HepG2 (cell line): Measurements from ENCODE around the gene ZMYND19. TPM values are rescaled to one million over a fixed set of nuclear protein-coding genes. Genes with fewer than 3 reads are reported as not detected.

Experiments used
- ATAC-seq: fragments of 200-7000 bp; cut with Tn5 transposase; 3 replicates; pipeline ENCODE4 v1.9.1; 2020; ENCODE audit warnings: mild to moderate bottlenecking, moderate library complexity
- BruUV-seq: library from RNA; stranded (reverse); fragments of 400-500 nt; replicated peaks from 2 replicates; lab custom pipeline; 2021; lab: Mats Ljungman, UMichigan
- CTCF ChIA-PET: fragments of 300-600 bp; formaldehyde crosslinking; extraction: SDS; loops from one replicate; lab custom pipeline; 2021; ENCODE audit warnings: low total read pairs, inconsistent platforms, low intra/inter-chr PET ratio; lab: Yijun Ruan, JAX
- POLR2A ChIA-PET: fragments of 350-600 bp; sonication (Branson Sonifier 250); formaldehyde crosslinking; loops from one replicate; lab custom pipeline; 2020; ENCODE audit warnings: antibody characterized with exemption, inconsistent platforms; lab: Yijun Ruan, JAX
- DNase-seq: peaks from one replicate; pipeline ENCODE4 v3.0.0-alpha.2; 2015; ENCODE audit warnings: low spot score
- FAIRE-seq: peaks from 3 replicates; lab custom pipeline; 2011; peaks lifted over from hg19 to GRCh38; lab: Jason Lieb, UNC
- H2AFZ ChIP-seq: one replicate; pipeline ENCODE4 v1.6.1; 2011; ENCODE audit warnings: low read length, inconsistent platforms
- H3K27ac ChIP-seq: fragments of 300-600 bp; 3 replicates; pipeline ENCODE4 v1.8.0; 2011; ENCODE audit warnings: mixed run types, mild to moderate bottlenecking, mixed read lengths, low read length, inconsistent platforms; ENCODE audit not compliant: insufficient read depth; ENCODE audit errors: extremely low read length
- H3K27me3 ChIP-seq, 2 experiments: fragments of 200-600 bp in 1 of 2; 2 replicates in 1 of 2; 3 replicates in 1 of 2; pipeline versions ENCODE4 v1.6.0 to v1.8.0; 2011; ENCODE audit warnings: low read length in 2 of 2, mild to moderate bottlenecking in 2 of 2, moderate library complexity in 2 of 2, inconsistent platforms in 1 of 2; ENCODE audit not compliant: insufficient read depth in 2 of 2, control insufficient read depth in 1 of 2
- H3K36me3 ChIP-seq, 2 experiments: fragments of 200-600 bp in 1 of 2; replicated peaks in 1 of 2; 2 replicates in 1 of 2; 3 replicates in 1 of 2; pipeline versions ENCODE4 v1.5.1 to v1.8.0; 2011; ENCODE audit warnings: low read length in 2 of 2, inconsistent platforms in 1 of 2; ENCODE audit not compliant: insufficient read depth in 2 of 2, control insufficient read depth in 1 of 2
- H3K4me1 ChIP-seq: 2 replicates; pipeline ENCODE4 v1.5.1; 2012; ENCODE audit warnings: low read length, inconsistent platforms; ENCODE audit not compliant: insufficient read depth
- H3K4me2 ChIP-seq: 2 replicates; pipeline ENCODE4 v1.6.0; 2011; ENCODE audit warnings: low read depth, low read length, inconsistent platforms
- H3K4me3 ChIP-seq, 3 experiments: fragments of 200-600 bp in 1 of 3; sonication (generic), shearing (Covaris generic) in 1 of 3; replicated peaks in 1 of 3; 2 replicates each; pipeline ENCODE4 v1.5.1; 2011 to 2016; ENCODE audit warnings: low read length in 3 of 3, inconsistent platforms in 2 of 3, low read depth in 2 of 3, mild to moderate bottlenecking in 2 of 3, control low read depth in 1 of 3, mixed read lengths in 1 of 3; ENCODE audit not compliant: insufficient read depth in 1 of 3
- H3K79me2 ChIP-seq: one replicate; pipeline ENCODE4 v1.6.1; 2011; ENCODE audit warnings: low read length, inconsistent platforms; ENCODE audit not compliant: insufficient read depth
- H3K9ac ChIP-seq: 2 replicates; pipeline ENCODE4 v1.6.0; 2011; ENCODE audit warnings: mild to moderate bottlenecking, low read depth, low read length, inconsistent platforms; ENCODE audit not compliant: insufficient read depth
- H3K9me3 ChIP-seq: 2 replicates; pipeline ENCODE4 v1.5.1; 2012; ENCODE audit warnings: mild to moderate bottlenecking, low read length
- H4K20me1 ChIP-seq: 2 replicates; pipeline ENCODE4 v1.6.0; 2011; ENCODE audit warnings: inconsistent platforms, mild to moderate bottlenecking, low read length, moderate library complexity; ENCODE audit not compliant: insufficient read depth
- GABPB1 ChIP-seq: IDR thresholded peaks from 2 replicates; pipeline ENCODE4 v1.6.1; 2016; ENCODE audit warnings: mild to moderate bottlenecking, missing genetic modification reagents, moderate library complexity, missing compliant biosample characterization
- HDAC1 ChIP-seq: sonication (generic); formaldehyde crosslinking; IDR thresholded peaks from 2 replicates; pipeline ENCODE4 v1.5.1; 2020; ENCODE audit warnings: mild to moderate bottlenecking, missing genetic modification reagents
- HES4 ChIP-seq: sonication (generic); formaldehyde crosslinking; IDR thresholded peaks from 2 replicates; pipeline ENCODE4 v1.9.0; 2021; ENCODE audit warnings: mild to moderate bottlenecking, missing genetic modification reagents, borderline replicate concordance
- KAT8 ChIP-seq: IDR thresholded peaks from 2 replicates; pipeline ENCODE4 v1.6.1; 2016; ENCODE audit warnings: missing genetic modification reagents, missing compliant biosample characterization
- KDM5B ChIP-seq: sonication (generic); formaldehyde crosslinking; IDR thresholded peaks from 2 replicates; pipeline ENCODE4 v1.4.0; 2020; ENCODE audit warnings: missing genetic modification reagents, mild to moderate bottlenecking, borderline replicate concordance
- MED8 ChIP-seq: sonication (generic); formaldehyde crosslinking; IDR thresholded peaks from 2 replicates; pipeline ENCODE4 v1.8.1; 2023; ENCODE audit warnings: mild to moderate bottlenecking, missing genetic modification reagents; ENCODE audit not compliant: insufficient replicate concordance
- MTA1 ChIP-seq: sonication (generic); formaldehyde crosslinking; IDR thresholded peaks from 2 replicates; pipeline ENCODE4 v1.4.0; 2020; ENCODE audit warnings: missing genetic modification reagents, mild to moderate bottlenecking, borderline replicate concordance
- POLR2G ChIP-seq: fragments of 200-400 bp; formaldehyde crosslinking; IDR thresholded peaks from 2 replicates; pipeline ENCODE4 v1.6.1; 2018; ENCODE audit warnings: mild to moderate bottlenecking, low read depth, low read length, moderate library complexity
- PTBP1 ChIP-seq: fragments of 200-400 bp; formaldehyde crosslinking; IDR thresholded peaks from 2 replicates; pipeline ENCODE4 v1.6.1; 2018; ENCODE audit warnings: low read length, low read depth; ENCODE audit not compliant: poor library complexity, severe bottlenecking
- RBFOX2 ChIP-seq: fragments of 200-400 bp; formaldehyde crosslinking; IDR thresholded peaks from 2 replicates; pipeline ENCODE4 v1.6.1; 2017; ENCODE audit warnings: low read depth, mild to moderate bottlenecking, low read length
- RFX1 ChIP-seq: fragments of 450-650 bp; IDR thresholded peaks from 2 replicates; pipeline ENCODE4 v1.6.1; 2017
- SALL1 ChIP-seq: sonication (generic); formaldehyde crosslinking; IDR thresholded peaks from 2 replicates; pipeline ENCODE4 v1.8.0; 2022; ENCODE audit warnings: mild to moderate bottlenecking, missing genetic modification reagents
- SIN3A ChIP-seq: IDR thresholded peaks from 2 replicates; pipeline ENCODE4 v1.6.1; 2011; ENCODE audit warnings: low read depth, mild to moderate bottlenecking, control low read depth, low read length, borderline replicate concordance
- TARDBP ChIP-seq: sonication (generic); formaldehyde crosslinking; IDR thresholded peaks from 2 replicates; pipeline ENCODE4 v1.8.0; 2022; ENCODE audit warnings: mild to moderate bottlenecking, missing genetic modification reagents
- ZNF263 ChIP-seq: sonication (generic); formaldehyde crosslinking; IDR thresholded peaks from 2 replicates; pipeline ENCODE4 v1.4.0; 2020; ENCODE audit warnings: missing genetic modification reagents
- ZNF564 ChIP-seq: sonication (generic); formaldehyde crosslinking; IDR thresholded peaks from 2 replicates; pipeline ENCODE4 v1.8.1; 2023; ENCODE audit warnings: mild to moderate bottlenecking, missing genetic modification reagents
- ZNF574 ChIP-seq: sonication (generic); formaldehyde crosslinking; IDR thresholded peaks from 2 replicates; pipeline ENCODE4 v1.4.0; 2020; ENCODE audit warnings: missing genetic modification reagents
- ZNF607 ChIP-seq: sonication (generic); formaldehyde crosslinking; IDR thresholded peaks from 2 replicates; pipeline ENCODE4 v1.5.1; 2020; ENCODE audit warnings: missing genetic modification reagents, mild to moderate bottlenecking, borderline replicate concordance
- ZNF761 ChIP-seq: sonication (generic); formaldehyde crosslinking; conservative IDR thresholded peaks from 2 replicates; pipeline ENCODE4 v1.4.0; 2020; ENCODE audit warnings: mild to moderate bottlenecking, missing genetic modification reagents
- ZNF780A ChIP-seq: sonication (generic); formaldehyde crosslinking; IDR thresholded peaks from 2 replicates; pipeline ENCODE4 v1.8.0; 2022; ENCODE audit warnings: mild to moderate bottlenecking, missing genetic modification reagents, moderate library complexity
- WGBS: methylation state at CpG from one replicate; pipeline ENCODE4 v1.1.6; 2017; ENCODE audit warnings: low lambda C conversion rate; 5-methylcytosine and 5-hydroxymethylcytosine counted together
- in situ Hi-C: cut with HindIII; loops from 2 replicates; pipeline ENCODE4 v1.10.0; 2017; ENCODE audit warnings: low pct_unique_long_range_greater_than_20kb; ENCODE audit not compliant: extremely low pct_ligation_motif_present
- intact Hi-C: fragments of 100-400 bp; cut with micrococcal nuclease; formaldehyde crosslinking; loops from one replicate; pipeline ENCODE4 v1.10.0; 2022; ENCODE audit not compliant: unreplicated experiment
- polyA plus RNA-seq, 8 experiments: library from polyadenylated mRNA; depleted of rRNA in 3 of 8; stranded (reverse) in 7 of 8; unstranded in 1 of 8; fragments of >200 nt; fragmentation: Illumina TruSeq in 4 of 8; extraction: Trizol in 4 of 8; gene quantifications; 2 replicates each; pipeline versions ENCODE4 v1.2.1 to v1.2.3, GENCODE V29; 2011 to 2016; ENCODE audit warnings: low read depth in 4 of 8, missing spikeins in 1 of 8, mixed read lengths in 1 of 8; ENCODE audit not compliant: insufficient read depth in 1 of 8
- total RNA-seq, 5 experiments: library from RNA; depleted of rRNA; stranded (reverse); fragments of >200 nt; fragmentation: Illumina TruSeq; extraction: Trizol; gene quantifications; 2 replicates each; pipeline ENCODE4 v1.2.3, GENCODE V29; 2016; ENCODE audit warnings: low read depth in 1 of 5
- TF ChIP-seq, protein P1 (sequence below): sonication (generic); formaldehyde crosslinking; IDR thresholded peaks from 2 replicates; pipeline ENCODE4 v1.5.0; 2020; ENCODE audit warnings: missing genetic modification reagents

Gene ZMYND19
- total and polyA plus RNA-seq, 2 of the 13 experiments (the other 11 are each of a cell fraction or from before 2014, with no cell fraction given) = 21.3 to 38.7 TPM

- TF ChIP-seq ZNF564 (CRISPR knock-in tag) (no peak), PTBP1 (no peak), ZNF263 (CRISPR knock-in tag) (peak; percentile 50; the same call in 1 of the 2 replicates), SALL1 (CRISPR knock-in tag) (peak; percentile 14; the same call in 1 of the 2 replicates), KDM5B (CRISPR knock-in tag) (peak; percentile 13; the same call in 1 of the 2 replicates), GABPB1 (0 out of 2 replicates have a peak, but pooled peaks have one; percentile 5), MTA1 (0 out of 2 replicates have a peak, but pooled peaks have one; percentile 5), HDAC1 (CRISPR knock-in tag) (peak; percentile 7; the same call in 1 of the 2 replicates), SIN3A (no peak), ZNF780A (CRISPR knock-in tag) (peak; percentile 23; the same call in 1 of the 2 replicates)
- TF ChIP-seq, all 625 proteins: peak for 11
Observed at GRCh38 chr9:137606734-137607138, 16.4 kb upstream of the ZMYND19 start (continued).

GRCh38 chr9:137606005-137606621, 15.8 kb upstream of the ZMYND19 start:
- no TSS peak for BruUV-seq
- intact Hi-C loops = loop anchor here (5.0 kb wide), 1 partner anchor 66 kb away; no protein-coding TSS in a partner anchor
- Histone ChIP-seq H3K9me3 (no peaks in the 10 kb centered on the region), H2AFZ (no peak overlapping the region), H3K27ac (peak overlapping the region; percentile 79), H3K27me3 (peaks cover 1 to 10% of the 10 kb centered on the region in 2 experiments; a peak in 3 of 5 replicates), H3K4me2 (peak overlapping the region; percentile 100), H3K79me2 (peaks cover 30% of the 10 kb centered on the region), H3K36me3 (no peaks in the 10 kb centered on the region), H3K4me1 (peaks cover 58% of the 10 kb centered on the region), H3K4me3 (peak overlapping the region; percentile 57 to 81 (median 77)), H4K20me1 (no peaks in the 10 kb centered on the region; the same call in 1 of the 2 replicates), H3K9ac (peak overlapping the region; percentile 82)
- ChIA-PET CTCF (no interaction called here), POLR2A (interaction anchor here (1.6 to 2.7 kb wide), 2 partner anchors 13 kb away, joined by 18 to 25 read pairs; partner anchors contain the start of gene EHMT1)
- in situ Hi-C loops = no loop called here
- 0% methylated on average over 1 of the region's 57 CpGs for WGBS
- DNase-seq = no peak
- FAIRE-seq = no peak
- ATAC-seq = peak; percentile 21
- TF ChIP-seq ZNF607 (CRISPR knock-in tag) = 0 out of 2 replicates have a peak, but pooled peaks have one; percentile 3
- no peak for TF ChIP-seq TARDBP (CRISPR knock-in tag)
- TF ChIP-seq, protein P1, sequence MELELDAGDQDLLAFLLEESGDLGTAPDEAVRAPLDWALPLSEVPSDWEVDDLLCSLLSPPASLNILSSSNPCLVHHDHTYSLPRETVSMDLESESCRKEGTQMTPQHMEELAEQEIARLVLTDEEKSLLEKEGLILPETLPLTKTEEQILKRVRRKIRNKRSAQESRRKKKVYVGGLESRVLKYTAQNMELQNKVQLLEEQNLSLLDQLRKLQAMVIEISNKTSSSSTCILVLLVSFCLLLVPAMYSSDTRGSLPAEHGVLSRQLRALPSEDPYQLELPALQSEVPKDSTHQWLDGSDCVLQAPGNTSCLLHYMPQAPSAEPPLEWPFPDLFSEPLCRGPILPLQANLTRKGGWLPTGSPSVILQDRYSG (CRISPR knock-in tag) = no peak
- TF ChIP-seq RBFOX2 = peak; percentile 49
- TF ChIP-seq RFX1 = no peak
- 0 out of 2 replicates have a peak, but pooled peaks have one; percentile 34 for TF ChIP-seq HES4 (CRISPR knock-in tag)
- TF ChIP-seq KAT8 = no peak
- TF ChIP-seq MED8 (CRISPR knock-in tag) = no peak
- TF ChIP-seq ZNF761 (CRISPR knock-in tag) = peak; percentile 42; the same call in 1 of the 2 replicates
- TF ChIP-seq POLR2G = no peak
- peak; percentile 58; the same call in 1 of the 2 replicates for TF ChIP-seq ZNF574 (CRISPR knock-in tag)
